ENCODE measurements around the gene AGAP5. TPM values are rescaled to one million over a fixed set of nuclear protein-coding genes. Genes with fewer than 3 reads are reported as not detected.

AGAP5 gene
- total RNA-seq, 1 donor from 2014 or later, result 1.0 TPM

DNA sequence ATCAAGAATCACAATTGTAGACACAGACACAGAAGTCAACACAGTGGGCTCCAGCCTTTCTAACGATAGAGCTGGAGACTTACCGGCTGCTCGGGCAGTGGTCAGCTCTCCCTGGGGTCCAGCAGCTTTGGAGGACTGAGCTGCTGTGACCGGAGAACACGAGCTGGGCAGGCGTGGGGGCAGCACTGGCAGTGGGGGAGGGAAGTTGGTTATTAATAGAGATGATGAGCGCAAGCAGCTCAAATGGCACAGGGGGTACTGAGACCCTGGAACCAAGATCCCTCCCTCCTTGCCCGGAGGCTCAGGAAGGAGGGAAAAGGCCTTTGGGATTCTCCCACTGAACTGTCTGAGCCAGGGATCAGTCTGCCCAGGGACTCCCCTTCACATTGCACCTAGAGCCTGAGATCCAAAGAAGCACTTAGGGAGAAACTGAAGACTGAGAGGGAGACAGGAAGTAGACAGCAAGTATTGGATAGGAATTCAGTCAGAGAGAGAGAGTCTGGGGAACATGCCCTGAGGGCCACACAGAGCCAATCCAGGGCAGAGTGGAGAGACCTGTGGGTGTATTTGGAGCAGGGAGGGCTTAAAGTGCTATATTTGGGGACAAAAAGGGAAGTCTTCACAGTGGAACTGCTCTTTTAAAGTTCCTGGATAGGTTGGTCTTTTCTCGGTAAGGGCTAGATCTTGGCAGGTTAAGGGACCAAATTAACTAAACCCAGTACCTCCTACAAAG, 56.4 kb downstream of the AGAP5 start, which contains the start of gene MYOZ1:
MYOZ1 (minus strand) TSS at position 147 of the 733 bp plus-strand sequence. CDS start 1,457 bp downstream, outside the sequence.
- TF ChIP-seq, protein P1, sequence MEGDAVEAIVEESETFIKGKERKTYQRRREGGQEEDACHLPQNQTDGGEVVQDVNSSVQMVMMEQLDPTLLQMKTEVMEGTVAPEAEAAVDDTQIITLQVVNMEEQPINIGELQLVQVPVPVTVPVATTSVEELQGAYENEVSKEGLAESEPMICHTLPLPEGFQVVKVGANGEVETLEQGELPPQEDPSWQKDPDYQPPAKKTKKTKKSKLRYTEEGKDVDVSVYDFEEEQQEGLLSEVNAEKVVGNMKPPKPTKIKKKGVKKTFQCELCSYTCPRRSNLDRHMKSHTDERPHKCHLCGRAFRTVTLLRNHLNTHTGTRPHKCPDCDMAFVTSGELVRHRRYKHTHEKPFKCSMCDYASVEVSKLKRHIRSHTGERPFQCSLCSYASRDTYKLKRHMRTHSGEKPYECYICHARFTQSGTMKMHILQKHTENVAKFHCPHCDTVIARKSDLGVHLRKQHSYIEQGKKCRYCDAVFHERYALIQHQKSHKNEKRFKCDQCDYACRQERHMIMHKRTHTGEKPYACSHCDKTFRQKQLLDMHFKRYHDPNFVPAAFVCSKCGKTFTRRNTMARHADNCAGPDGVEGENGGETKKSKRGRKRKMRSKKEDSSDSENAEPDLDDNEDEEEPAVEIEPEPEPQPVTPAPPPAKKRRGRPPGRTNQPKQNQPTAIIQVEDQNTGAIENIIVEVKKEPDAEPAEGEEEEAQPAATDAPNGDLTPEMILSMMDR (conservative IDR thresholded peaks at IDR 0.05; ENCODE audit: low read depth, low read length), result no peak
- H3K4me3 ChIP-seq (ENCODE audit: low read depth, low read length), result no peak within 1 kb of the TSS
- no peak for DNase-seq (ENCODE audit: low read depth)

DNA sequence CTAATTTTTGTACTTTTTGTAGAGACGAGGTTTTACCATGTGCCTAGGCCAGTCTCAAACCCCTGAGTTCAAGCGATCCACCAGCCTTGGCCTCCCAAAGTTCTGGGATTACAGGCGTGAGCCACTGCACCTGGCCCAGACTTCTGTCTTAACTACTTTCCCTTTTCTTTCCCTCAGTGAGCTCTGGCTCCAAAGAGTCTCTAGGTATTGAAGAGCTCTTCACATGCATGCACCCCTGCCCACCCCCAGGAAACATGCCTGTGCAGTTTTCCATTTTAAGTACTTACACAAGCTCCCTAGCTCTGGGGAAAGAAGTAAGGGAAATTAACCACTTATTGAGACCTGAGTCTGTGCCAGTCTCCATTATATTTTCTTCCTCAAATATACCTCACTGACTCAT, 58.6 kb downstream of the AGAP5 start:
- H3K4me3 ChIP-seq (ENCODE audit: low read depth, low read length), result no peak overlapping the region
- DNase-seq (ENCODE audit: low read depth), result no peak
- TF ChIP-seq, protein P1 (conservative IDR thresholded peaks at IDR 0.05; ENCODE audit: low read depth, low read length), result no peak

DNA sequence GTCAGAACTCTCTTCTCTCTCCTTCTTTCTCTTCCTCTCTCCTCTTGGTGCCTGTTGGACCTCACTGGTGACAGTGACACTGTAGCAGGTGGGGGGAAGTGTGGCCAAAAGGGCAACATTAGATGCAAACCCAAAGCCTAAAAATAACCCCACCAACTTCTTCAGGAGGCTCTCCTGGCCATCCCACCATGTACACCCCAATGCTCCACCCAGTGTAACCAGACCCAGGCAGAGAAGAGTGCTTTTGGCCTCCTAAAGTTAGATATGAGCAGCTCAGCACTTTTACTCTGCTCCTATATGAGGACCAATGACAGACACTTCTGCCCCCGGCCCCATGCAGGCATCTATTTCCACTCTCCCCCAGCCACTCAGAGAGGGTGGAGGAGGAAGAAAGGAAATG, 62.1 kb downstream of the AGAP5 start:
- TF ChIP-seq, protein P1 (conservative IDR thresholded peaks at IDR 0.05; ENCODE audit: low read depth, low read length), result no peak
- DNase-seq (ENCODE audit: low read depth), result no peak
- H3K4me3 ChIP-seq (ENCODE audit: low read depth, low read length), result no peak overlapping the region

DNA sequence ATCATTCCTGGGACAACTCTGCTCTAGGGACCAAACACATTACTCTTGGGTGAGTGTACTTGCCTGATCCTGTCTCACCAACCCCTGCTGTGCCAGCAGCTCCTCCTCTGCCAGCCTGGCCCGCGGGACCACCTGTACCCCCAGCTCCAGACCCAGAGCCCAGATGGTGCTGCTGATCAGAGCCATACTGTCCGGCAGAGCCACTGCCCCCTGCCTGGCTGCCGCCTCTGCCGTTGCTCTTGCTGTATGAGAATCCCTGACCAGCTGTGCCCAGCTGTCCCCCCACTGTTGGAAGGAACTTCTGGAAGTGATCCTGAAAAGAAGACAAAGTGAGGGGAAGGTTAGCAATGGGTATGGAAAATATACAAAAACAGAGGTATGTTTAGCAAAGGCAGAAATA, 63.5 kb downstream of the AGAP5 start:
- H3K4me3 ChIP-seq (ENCODE audit: low read depth, low read length), result no peak overlapping the region
- TF ChIP-seq, protein P1 (conservative IDR thresholded peaks at IDR 0.05; ENCODE audit: low read depth, low read length), result no peak
- no peak for DNase-seq (ENCODE audit: low read depth)

DNA sequence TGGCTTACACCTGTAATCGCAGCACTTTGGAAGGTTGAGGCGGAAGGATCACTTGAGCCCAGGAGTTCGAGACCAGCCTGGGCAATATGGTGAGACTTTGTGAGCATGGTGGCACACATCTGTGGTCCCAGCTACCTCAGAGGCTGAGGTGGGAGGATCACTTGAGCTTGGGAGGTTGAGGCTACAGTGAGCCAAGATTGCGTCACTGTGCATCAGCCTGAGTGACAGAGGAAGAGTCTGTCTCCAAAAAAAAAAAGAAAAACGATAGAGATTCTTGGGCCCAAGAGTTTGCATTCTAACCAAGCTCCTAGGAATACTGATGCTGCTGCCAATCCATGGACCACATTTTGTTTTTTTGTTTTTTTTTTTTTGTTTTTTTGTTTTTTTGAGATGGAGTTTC, 68.7 kb downstream of the AGAP5 start:
- TF ChIP-seq, protein P1 (conservative IDR thresholded peaks at IDR 0.05; ENCODE audit: low read depth, low read length), result no peak
- DNase-seq (ENCODE audit: low read depth), result no peak
- H3K4me3 ChIP-seq (ENCODE audit: low read depth, low read length), result no peak overlapping the region

DNA sequence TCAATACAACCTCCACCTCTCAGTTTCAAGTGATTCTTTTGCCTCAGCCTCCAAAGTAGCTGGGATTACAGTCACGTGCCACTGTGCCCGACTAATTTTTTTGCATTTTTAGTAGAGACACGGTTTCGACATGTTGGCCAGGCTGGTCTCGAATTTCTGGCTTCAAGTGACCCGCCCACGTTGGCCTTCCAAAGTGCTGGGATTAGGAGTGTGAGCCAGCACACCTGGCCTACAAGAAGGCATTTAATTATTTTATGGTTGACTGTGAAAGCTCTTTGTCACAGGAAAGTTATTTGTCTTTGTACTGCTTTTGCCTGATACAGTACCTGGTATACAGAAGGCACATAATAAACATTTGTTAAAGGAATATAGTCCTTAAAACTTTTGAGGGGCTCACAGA, 69.5 kb downstream of the AGAP5 start:
- DNase-seq (ENCODE audit: low read depth), result no peak
- no peak overlapping the region for H3K4me3 ChIP-seq (ENCODE audit: low read depth, low read length)
- TF ChIP-seq, protein P1 (conservative IDR thresholded peaks at IDR 0.05; ENCODE audit: low read depth, low read length), result no peak

DNA sequence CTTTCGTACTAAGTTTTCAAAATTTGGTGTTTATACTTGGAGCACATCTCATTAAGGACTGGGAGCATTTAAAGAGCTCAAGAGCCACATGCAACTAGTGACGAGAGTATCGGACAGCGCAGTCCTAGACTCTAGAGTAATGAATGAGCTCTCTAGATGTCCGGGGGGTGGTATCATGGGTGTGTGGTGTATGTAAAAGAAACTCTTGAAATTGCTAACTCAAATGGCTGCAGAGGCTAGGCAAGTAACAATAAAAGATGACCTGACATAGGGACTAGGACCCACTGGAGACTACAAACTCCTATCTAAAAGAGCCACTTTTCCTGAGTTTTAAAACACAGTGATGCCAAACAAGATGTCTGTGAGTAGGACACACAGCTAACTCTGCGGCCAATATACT, 70.6 kb downstream of the AGAP5 start:
- H3K4me3 ChIP-seq (ENCODE audit: low read depth, low read length), result no peak overlapping the region
- TF ChIP-seq, protein P1 (conservative IDR thresholded peaks at IDR 0.05; ENCODE audit: low read depth, low read length), result no peak
- DNase-seq (ENCODE audit: low read depth), result no peak

Data from epithelial cell of proximal tubule (primary cell).